Measurements from ENCODE around the gene ZNF48.

Gene ZNF48

GRCh38 chr16:30369938-30370455 is 25.2 kb upstream of the ZNF48 start:
- TF ChIP-seq POLR2A (IDR thresholded peaks at IDR 0.05; ENCODE audit: extremely low read depth, insufficient read length) (peak; percentile 24), MYC (IDR thresholded peaks at IDR 0.05; ENCODE audit: low read depth, low read length) (no peak)
- DNase-seq (ENCODE audit: low read depth), result no peak
- H3K4me3 ChIP-seq (ENCODE audit: low read depth, low read length), result peak overlapping the region; percentile 84

DNA sequence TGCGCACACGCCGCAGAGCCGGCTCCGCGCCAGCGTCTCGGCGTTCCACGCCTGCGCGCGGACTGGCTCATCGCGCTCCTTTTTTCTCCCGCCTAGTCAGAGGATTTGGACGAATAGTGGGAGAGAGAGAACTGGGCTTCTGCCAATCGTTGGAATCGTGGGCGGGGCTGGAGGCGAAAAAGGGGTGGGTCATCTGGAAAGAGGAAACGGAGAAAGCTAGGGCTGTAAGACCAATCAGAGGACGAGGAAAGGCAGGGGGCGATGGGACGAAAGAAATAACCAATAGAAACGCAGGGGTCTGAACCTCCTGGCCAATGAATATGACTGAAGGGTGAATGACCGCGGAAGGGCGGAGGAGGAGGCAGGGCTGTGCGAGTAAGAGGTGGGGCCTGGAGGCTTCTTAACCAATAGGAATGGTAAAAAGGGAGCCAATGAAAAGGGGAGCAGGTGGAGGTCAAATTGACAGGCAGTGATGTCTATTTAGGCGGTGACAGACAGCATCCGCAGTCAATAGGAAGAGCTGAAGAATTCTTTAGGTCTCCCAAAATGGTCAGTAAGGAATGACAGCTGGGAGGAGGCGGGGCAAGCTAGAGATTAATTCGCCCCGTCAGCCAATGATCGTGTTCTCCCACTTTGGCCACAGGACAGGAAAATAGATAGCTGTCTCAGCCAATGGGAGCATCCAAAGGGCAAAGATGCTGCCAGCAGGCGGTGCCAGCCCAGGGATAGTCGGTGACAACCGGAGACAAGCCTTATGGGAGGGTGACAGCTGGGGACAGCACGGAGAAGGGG is 24.6 kb upstream of the ZNF48 start, which contains the start of gene TBC1D10B:
Gene TBC1D10B (minus strand): TSS at position 39 of the 792 bp plus-strand sequence. CDS start 311 bp downstream, outside the sequence.
- TF ChIP-seq MYC (IDR thresholded peaks at IDR 0.05; ENCODE audit: low read depth, low read length), result no peak
- TF ChIP-seq, protein P1, sequence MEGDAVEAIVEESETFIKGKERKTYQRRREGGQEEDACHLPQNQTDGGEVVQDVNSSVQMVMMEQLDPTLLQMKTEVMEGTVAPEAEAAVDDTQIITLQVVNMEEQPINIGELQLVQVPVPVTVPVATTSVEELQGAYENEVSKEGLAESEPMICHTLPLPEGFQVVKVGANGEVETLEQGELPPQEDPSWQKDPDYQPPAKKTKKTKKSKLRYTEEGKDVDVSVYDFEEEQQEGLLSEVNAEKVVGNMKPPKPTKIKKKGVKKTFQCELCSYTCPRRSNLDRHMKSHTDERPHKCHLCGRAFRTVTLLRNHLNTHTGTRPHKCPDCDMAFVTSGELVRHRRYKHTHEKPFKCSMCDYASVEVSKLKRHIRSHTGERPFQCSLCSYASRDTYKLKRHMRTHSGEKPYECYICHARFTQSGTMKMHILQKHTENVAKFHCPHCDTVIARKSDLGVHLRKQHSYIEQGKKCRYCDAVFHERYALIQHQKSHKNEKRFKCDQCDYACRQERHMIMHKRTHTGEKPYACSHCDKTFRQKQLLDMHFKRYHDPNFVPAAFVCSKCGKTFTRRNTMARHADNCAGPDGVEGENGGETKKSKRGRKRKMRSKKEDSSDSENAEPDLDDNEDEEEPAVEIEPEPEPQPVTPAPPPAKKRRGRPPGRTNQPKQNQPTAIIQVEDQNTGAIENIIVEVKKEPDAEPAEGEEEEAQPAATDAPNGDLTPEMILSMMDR (IDR thresholded peaks at IDR 0.05; ENCODE audit: low read depth, low read length), result peak; percentile 3
- no peak for TF ChIP-seq POLR2A (IDR thresholded peaks at IDR 0.05; ENCODE audit: extremely low read depth, insufficient read length)
- TF ChIP-seq, protein P2, sequence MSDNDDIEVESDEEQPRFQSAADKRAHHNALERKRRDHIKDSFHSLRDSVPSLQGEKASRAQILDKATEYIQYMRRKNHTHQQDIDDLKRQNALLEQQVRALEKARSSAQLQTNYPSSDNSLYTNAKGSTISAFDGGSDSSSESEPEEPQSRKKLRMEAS (IDR thresholded peaks at IDR 0.05; ENCODE audit: low read depth, low read length), result peak; percentile 5; the same call in 1 of the 2 replicates
- peak; percentile 100 for DNase-seq (ENCODE audit: low read depth)
- peak within 1 kb of the TSS; percentile 84 for H3K4me3 ChIP-seq (ENCODE audit: low read depth, low read length)

GRCh38 chr16:30371248-30371816 is 23.9 kb upstream of the ZNF48 start:
- TF ChIP-seq, protein P2 (IDR thresholded peaks at IDR 0.05; ENCODE audit: low read depth, low read length), result no peak
- peak; percentile 34 for TF ChIP-seq POLR2A (IDR thresholded peaks at IDR 0.05; ENCODE audit: extremely low read depth, insufficient read length)
- H3K4me3 ChIP-seq (ENCODE audit: low read depth, low read length), result peak overlapping the region; percentile 49
- DNase-seq (ENCODE audit: low read depth), result no peak

- DNase-seq (ENCODE audit: low read depth), result no peak
- no peak overlapping the region for H3K4me3 ChIP-seq (ENCODE audit: low read depth, low read length)
- TF ChIP-seq POLR2A (IDR thresholded peaks at IDR 0.05; ENCODE audit: extremely low read depth, insufficient read length) (no peak), MYC (IDR thresholded peaks at IDR 0.05; ENCODE audit: low read depth, low read length) (no peak)
- TF ChIP-seq, protein P1 (IDR thresholded peaks at IDR 0.05; ENCODE audit: low read depth, low read length), result no peak
- TF ChIP-seq, protein P2 (IDR thresholded peaks at IDR 0.05; ENCODE audit: low read depth, low read length), result no peak
Observed at GRCh38 chr16:30372038-30372712, 23.0 kb upstream of the ZNF48 start.

DNA sequence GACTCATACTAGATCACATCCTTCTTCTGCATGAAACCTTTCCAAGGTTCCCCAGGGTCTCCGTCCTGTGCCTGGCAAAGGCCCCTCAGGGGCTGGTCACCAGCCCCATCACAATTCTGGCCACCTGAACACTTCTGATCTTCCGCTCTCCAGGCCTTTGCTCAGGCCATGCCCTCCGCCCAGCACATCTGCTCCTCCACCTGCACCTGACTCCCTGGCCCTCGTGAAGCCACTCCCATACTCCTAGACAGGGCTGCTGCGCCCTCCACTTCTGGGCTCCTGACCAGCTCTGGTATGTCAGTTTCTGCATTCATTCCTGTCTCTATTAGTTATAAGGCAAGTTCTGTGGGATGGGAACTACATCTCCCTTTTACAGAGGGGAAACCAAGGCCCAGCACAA is 22.5 kb upstream of the ZNF48 start:
- H3K4me3 ChIP-seq (ENCODE audit: low read depth, low read length), result no peak overlapping the region
- no peak for DNase-seq (ENCODE audit: low read depth)
- TF ChIP-seq, protein P2 (IDR thresholded peaks at IDR 0.05; ENCODE audit: low read depth, low read length), result no peak
- TF ChIP-seq POLR2A (IDR thresholded peaks at IDR 0.05; ENCODE audit: extremely low read depth, insufficient read length) (no peak), MYC (IDR thresholded peaks at IDR 0.05; ENCODE audit: low read depth, low read length) (no peak)
- TF ChIP-seq, protein P1 (IDR thresholded peaks at IDR 0.05; ENCODE audit: low read depth, low read length), result no peak

DNA sequence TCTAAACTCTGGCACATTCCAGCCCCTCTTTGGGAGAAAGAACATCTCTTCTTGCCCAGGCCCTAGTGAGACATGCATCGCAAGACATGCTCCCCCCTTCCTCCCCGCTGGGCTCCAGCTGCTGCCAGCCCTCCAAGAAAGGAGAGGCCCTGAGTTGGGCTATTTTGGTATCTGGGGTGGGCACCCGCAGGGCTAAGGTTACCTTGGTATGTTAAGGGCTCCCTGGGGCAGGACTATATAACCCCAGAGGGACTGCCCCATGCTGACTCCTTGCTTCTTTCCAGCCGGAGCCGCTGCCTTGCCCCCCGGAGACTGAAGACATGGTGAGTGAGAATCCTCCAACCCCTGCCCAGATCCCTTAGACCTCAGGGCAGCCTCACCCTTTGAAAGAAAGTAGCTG is 20.7 kb upstream of the ZNF48 start, which contains the start of gene MYL11:
Gene MYL11 (plus strand): TSS at position 265 of the 400 bp plus-strand sequence. CDS start 56 bp downstream, at position 321.
- TF ChIP-seq MYC (IDR thresholded peaks at IDR 0.05; ENCODE audit: low read depth, low read length), result no peak
- TF ChIP-seq, protein P2 (IDR thresholded peaks at IDR 0.05; ENCODE audit: low read depth, low read length), result no peak
- no peak for TF ChIP-seq POLR2A (IDR thresholded peaks at IDR 0.05; ENCODE audit: extremely low read depth, insufficient read length)
- TF ChIP-seq, protein P1 (IDR thresholded peaks at IDR 0.05; ENCODE audit: low read depth, low read length), result no peak
- H3K4me3 ChIP-seq (ENCODE audit: low read depth, low read length), result no peak within 1 kb of the TSS
- no peak for DNase-seq (ENCODE audit: low read depth)

Data from NB4 (cell line).